SH-SY5Y (cell line): ENCODE measurements around the gene COG3.

Source experiments
- GATA2 ChIP-seq: IDR thresholded peaks from 2 replicates; pipeline ENCODE4 v1.6.1; 2011; ENCODE audit warnings: mild to moderate bottlenecking, low read depth, low read length
- GATA3 ChIP-seq: IDR thresholded peaks from 2 replicates; pipeline ENCODE4 v1.6.1; 2011; ENCODE audit warnings: low read depth, mild to moderate bottlenecking, low read length, moderate library complexity

COG3 gene

GRCh38 chr13:45437947-45438346 is 26.8 kb upstream of the COG3 start:
- TF ChIP-seq GATA2 (no peak), GATA3 (no peak)

GRCh38 chr13:45439008-45439407 is 25.7 kb upstream of the COG3 start:
- no peak for TF ChIP-seq GATA3
- no peak for TF ChIP-seq GATA2

- TF ChIP-seq GATA2 (no peak), GATA3 (no peak)
Observed at GRCh38 chr13:45439781-45440462, 24.8 kb upstream of the COG3 start.

- TF ChIP-seq GATA3 (no peak), GATA2 (no peak)
Observed at GRCh38 chr13:45441633-45442032, 23.1 kb upstream of the COG3 start.

- no peak for TF ChIP-seq GATA3
- TF ChIP-seq GATA2, result no peak
Observed at GRCh38 chr13:45445053-45445452, 19.7 kb upstream of the COG3 start.

GRCh38 chr13:45446181-45446580 is 18.6 kb upstream of the COG3 start:
- TF ChIP-seq GATA2, result no peak
- TF ChIP-seq GATA3, result no peak

GRCh38 chr13:45447050-45447661 is 17.6 kb upstream of the COG3 start:
- TF ChIP-seq GATA3 (no peak), GATA2 (no peak)

GRCh38 chr13:45448965-45449559 is 15.7 kb upstream of the COG3 start:
- TF ChIP-seq GATA2 (no peak), GATA3 (no peak)

GRCh38 chr13:45451282-45451681 is 13.5 kb upstream of the COG3 start:
- no peak for TF ChIP-seq GATA3
- TF ChIP-seq GATA2, result no peak

- no peak for TF ChIP-seq GATA2
- no peak for TF ChIP-seq GATA3
Observed at GRCh38 chr13:45454204-45454603, 10.5 kb upstream of the COG3 start.

- no peak for TF ChIP-seq GATA3
- no peak for TF ChIP-seq GATA2
Observed at GRCh38 chr13:45456196-45456972, 8.4 kb upstream of the COG3 start.

- TF ChIP-seq GATA3 (no peak), GATA2 (no peak)
Observed at GRCh38 chr13:45464141-45464686, 525 bp upstream of the COG3 start.

GRCh38 chr13:45466359-45466758 is 1.6 kb downstream of the COG3 start:
- no peak for TF ChIP-seq GATA2
- no peak for TF ChIP-seq GATA3

GRCh38 chr13:45468635-45469034 is 3.9 kb downstream of the COG3 start:
- TF ChIP-seq GATA2 (no peak), GATA3 (no peak)
